ENCODE measurements around the gene ACOXL. TPM values are rescaled to one million over a fixed set of nuclear protein-coding genes. Genes with fewer than 3 reads are reported as not detected.

The ACOXL gene
- total RNA-seq, 3 donors from 2014 or later: 0.24 to 0.32 (median 0.30) TPM

DNA sequence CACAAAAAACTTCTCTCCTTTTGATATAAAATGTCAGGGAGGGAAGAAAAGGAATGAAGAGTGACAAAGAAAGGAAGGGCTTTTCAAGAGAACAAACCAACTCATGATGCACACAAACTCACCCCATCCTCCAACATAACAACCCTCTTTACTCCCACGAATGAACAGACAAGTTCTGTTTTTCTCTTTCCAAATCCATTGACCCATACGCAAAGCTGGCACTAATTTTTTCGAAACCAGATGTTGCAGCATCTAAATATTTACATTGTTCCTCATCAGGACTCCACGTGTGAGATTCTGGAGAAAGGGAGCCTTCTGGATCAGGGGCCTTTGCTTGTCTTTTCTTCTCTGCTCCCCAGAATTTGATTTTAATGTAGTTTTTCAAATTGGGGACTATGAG lies 245.0 kb downstream of the ACOXL start:
- H3K4me1 Mint-ChIP-seq (ENCODE audit: low read depth): no peaks in the 10 kb centered on the region
- H3K4me3 Mint-ChIP-seq: no peak overlapping the region
- H3K27me3 Mint-ChIP-seq (ENCODE audit: low read depth): peaks cover 5% of the 10 kb centered on the region
- H3K9me3 Mint-ChIP-seq: no peaks in the 10 kb centered on the region
- no peaks in the 10 kb centered on the region for H3K36me3 Mint-ChIP-seq (ENCODE audit: insufficient read depth)
- ATAC-seq (no peak), DNase-seq (no peak)

DNA sequence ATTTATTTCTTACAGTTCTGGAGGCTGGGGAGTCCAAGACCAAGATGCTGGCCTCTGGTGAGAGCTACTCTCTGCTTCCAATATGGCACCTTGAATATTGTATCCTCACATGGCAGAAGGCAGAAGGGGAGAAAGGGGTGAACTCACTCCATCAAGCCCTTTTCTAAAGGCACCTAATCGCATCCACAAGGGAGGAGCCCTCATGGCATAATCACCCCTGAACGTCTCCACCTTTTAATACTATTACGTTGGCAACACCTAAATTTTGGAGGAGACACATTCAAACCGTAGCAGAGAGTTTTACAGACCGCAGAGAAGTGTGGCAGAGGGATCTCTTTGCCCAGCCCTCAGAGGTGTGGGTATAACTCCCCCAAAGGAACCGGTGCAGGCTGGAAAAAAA lies 245.8 kb downstream of the ACOXL start:
- peaks cover 5% of the 10 kb centered on the region for H3K27me3 Mint-ChIP-seq (ENCODE audit: low read depth)
- no peak for ATAC-seq
- no peaks in the 10 kb centered on the region for H3K4me1 Mint-ChIP-seq (ENCODE audit: low read depth)
- no peaks in the 10 kb centered on the region for H3K9me3 Mint-ChIP-seq
- no peak overlapping the region for H3K4me3 Mint-ChIP-seq
- no peaks in the 10 kb centered on the region for H3K36me3 Mint-ChIP-seq (ENCODE audit: insufficient read depth)
- no peak for DNase-seq

DNA sequence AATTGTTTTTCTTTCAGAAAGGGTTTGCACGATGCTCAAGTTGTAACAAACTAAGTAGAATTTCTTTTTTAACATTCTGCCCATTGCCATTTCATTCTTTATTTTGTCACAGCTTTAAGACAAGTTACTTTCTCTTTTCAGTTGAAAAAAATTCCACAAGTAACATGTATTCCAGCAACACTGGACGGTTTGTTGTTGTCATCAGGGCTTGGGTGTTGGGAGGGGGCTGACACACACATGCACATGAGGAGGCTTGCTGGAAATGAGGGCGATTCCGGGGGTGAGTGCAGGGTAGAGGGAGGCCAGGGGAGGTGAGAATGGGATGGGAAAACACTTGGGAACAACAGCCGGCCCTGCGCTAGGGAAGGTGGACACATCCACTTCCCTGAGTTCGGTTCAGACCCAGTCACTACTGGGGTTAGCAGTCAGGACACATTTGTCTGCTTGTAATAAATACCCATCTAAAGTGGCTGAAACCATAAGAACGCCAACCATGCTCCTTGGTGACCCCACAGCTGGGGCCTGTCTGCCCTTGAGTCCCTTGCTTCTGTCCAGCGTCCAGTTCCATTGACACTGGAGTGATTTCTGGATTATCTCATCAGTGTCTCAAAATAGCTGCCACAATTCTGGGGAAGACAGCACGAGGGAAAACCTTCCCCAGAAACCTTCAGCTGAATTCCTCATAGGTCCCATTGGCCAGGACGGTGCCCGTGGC lies 246.5 kb downstream of the ACOXL start:
- Mint-ChIP-seq H3K4me1 (ENCODE audit: low read depth) (no peaks in the 10 kb centered on the region), H3K9me3 (no peaks in the 10 kb centered on the region), H3K27me3 (ENCODE audit: low read depth) (peaks cover 5% of the 10 kb centered on the region), H3K36me3 (ENCODE audit: insufficient read depth) (no peaks in the 10 kb centered on the region), H3K4me3 (no peak overlapping the region)
- ATAC-seq: no peak
- no peak for DNase-seq

DNA sequence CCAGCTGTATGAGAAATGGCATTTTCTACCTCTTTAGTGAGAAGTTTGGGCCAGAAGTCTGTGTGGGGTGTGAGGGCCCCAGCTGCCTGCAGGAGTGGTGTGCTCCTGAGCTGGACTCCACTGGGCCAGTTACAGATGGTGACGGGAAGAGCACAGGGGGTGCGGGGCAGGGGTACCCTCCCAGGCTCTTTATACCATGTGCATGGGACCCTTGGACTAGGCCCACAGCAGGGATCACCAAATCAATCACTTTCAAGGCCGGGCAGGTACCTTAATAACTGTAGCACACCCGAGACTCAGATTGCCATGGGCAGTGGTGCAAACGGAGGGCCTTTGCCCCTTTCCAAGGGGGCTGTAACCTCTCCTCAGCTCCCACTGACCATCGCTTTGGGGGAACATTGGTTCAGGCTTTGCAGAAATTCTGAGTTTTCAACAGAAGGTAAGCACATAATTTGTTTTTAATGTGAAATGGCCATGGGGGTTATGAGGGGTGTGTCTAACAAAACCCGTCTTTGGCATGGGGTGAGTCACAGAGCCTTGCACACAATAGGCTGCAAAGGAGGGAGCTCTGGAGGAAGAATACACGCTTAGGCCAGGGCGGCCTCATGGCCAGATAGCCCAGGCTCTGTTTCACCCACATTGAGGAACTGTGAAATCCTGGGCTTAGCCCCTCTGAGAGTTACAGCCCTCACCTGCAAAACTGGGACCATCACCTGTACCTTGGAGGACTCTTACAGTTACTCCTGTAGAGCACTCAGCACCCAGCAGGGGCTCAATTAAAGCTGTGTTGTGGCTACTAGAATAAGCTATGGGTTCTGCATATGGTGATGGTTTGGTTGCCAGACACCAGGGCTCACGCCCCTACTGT lies 247.3 kb downstream of the ACOXL start:
- Mint-ChIP-seq H3K9me3 (no peaks in the 10 kb centered on the region), H3K4me1 (ENCODE audit: low read depth) (no peaks in the 10 kb centered on the region), H3K36me3 (ENCODE audit: insufficient read depth) (no peaks in the 10 kb centered on the region), H3K27me3 (ENCODE audit: low read depth) (peaks cover 2% of the 10 kb centered on the region), H3K4me3 (no peak overlapping the region)
- no peak for DNase-seq
- no peak for ATAC-seq

DNA sequence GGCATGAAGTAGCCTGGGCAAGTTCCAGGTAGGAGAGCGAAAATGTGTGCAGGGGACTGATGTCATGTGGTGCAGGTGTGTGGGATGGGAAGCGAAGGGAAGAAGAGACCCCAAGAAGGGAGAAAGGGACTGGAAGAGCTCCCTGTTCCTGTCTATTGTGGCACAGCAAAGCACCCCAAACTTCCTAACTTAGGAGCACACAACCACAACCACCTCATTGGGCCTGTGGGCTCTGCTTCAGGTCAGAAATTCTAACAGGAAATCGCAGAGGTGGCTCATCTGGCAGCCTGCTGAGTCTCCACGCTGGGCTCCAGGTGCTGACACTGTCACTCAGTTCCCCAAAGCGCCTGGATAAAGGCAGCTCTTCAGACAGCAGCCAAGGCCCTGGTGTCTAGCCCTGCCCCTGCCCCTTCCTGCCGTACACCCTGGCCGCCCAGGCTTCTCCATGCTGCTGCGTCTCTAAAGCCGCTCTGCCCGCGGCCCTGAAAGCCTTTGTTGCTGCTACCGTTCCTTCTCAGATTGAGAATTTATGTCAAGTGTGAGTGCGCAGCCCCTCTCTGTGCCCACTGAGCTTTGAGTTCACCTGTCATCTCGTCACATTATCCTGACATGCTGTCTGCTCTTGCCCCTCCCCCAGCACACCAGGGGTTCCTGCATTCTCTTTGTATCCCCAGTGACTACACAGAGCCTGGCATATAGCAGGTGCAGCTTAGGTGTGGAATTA lies 248.1 kb downstream of the ACOXL start:
- Mint-ChIP-seq H3K27me3 (ENCODE audit: low read depth) (no peaks in the 10 kb centered on the region), H3K4me1 (ENCODE audit: low read depth) (no peaks in the 10 kb centered on the region), H3K4me3 (no peak overlapping the region), H3K9me3 (no peaks in the 10 kb centered on the region), H3K36me3 (ENCODE audit: insufficient read depth) (no peaks in the 10 kb centered on the region)
- ATAC-seq: no peak
- DNase-seq: no peak

DNA sequence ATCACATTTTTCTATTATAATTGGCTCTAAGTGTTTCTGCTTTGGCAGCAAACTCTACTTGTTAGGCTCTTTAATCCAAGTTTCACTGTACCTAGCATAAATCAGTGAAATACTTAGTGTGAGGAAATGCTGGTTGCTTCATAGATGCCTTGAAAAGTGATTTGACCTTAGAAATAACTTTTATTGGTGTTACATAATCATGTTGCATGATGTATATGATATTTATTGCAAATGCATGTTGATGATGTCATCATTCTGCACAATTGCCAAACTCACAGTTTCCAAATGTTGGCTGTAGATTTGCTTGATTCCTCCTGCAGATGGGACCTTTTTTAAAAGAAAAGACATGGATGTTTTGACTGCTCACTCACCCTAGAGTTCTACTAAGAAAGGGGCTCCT lies 250.8 kb downstream of the ACOXL start:
- Mint-ChIP-seq H3K36me3 (ENCODE audit: insufficient read depth) (no peaks in the 10 kb centered on the region), H3K27me3 (ENCODE audit: low read depth) (no peaks in the 10 kb centered on the region), H3K9me3 (no peaks in the 10 kb centered on the region), H3K4me3 (no peak overlapping the region), H3K4me1 (ENCODE audit: low read depth) (no peaks in the 10 kb centered on the region)
- DNase-seq (no peak), ATAC-seq (no peak)

DNA sequence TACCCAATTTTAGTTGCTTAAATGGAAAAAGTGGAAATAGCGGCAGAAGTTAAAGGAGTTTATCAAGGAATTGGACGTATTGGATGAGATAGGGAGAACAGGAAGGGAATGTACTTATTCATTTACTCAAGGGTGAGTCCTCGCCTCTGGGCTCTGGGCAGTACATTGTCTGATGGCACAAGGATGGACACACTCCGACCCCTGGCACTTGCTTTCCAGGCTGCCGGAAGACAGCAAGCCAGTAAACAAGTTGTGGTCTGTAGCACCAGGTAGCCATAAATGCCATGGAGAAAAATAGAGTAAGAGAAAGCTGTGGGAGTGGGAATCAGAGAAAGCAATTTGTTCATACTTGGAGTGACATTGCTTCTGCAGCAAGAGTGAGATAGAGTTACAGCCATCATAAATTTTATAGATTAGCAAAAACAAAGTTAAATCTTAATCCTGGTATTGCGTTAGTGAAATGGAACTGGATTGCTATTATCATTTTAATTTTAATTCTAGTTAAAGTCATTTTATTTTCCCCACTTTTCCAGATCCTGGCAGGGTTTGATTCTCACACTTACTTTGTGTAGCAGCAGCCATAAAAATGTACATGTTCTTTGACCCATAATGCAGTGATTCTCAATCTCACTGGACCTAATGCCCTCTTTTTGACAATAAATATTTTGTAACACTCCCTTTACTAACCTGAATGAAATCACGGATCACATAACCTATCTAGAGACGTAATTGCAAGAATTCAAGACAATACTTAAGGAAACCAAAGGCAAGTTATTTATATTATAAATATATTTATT lies 252.5 kb downstream of the ACOXL start:
- Mint-ChIP-seq H3K27me3 (ENCODE audit: low read depth) (no peaks in the 10 kb centered on the region), H3K36me3 (ENCODE audit: insufficient read depth) (no peaks in the 10 kb centered on the region), H3K4me1 (ENCODE audit: low read depth) (no peaks in the 10 kb centered on the region), H3K4me3 (no peak overlapping the region), H3K9me3 (no peaks in the 10 kb centered on the region)
- ATAC-seq: no peak
- DNase-seq: no peak

DNA sequence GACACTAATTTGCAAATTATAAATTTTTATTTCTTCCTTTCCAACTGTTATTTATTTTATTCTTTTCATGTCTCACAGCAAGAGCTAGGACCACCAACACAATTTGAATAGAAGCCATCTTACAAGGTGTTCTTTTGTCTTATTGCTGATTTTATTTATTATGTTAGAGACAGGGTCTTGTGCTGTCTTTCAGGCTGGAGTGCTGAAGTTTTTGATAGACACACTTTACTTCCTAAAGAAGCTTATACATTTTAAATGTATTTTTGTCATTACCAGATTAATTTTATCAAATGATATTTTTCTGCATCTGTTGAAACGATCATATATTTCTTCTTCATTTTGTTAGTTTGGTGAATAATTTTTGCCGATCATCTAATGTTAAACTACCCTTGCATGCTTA lies 258.1 kb downstream of the ACOXL start:
- ATAC-seq (no peak), DNase-seq (no peak)
- H3K36me3 Mint-ChIP-seq (ENCODE audit: insufficient read depth): no peaks in the 10 kb centered on the region
- peaks cover 18% of the 10 kb centered on the region for H3K27me3 Mint-ChIP-seq (ENCODE audit: low read depth)
- no peak overlapping the region for H3K4me3 Mint-ChIP-seq
- peaks cover 16% of the 10 kb centered on the region for H3K4me1 Mint-ChIP-seq (ENCODE audit: low read depth)
- H3K9me3 Mint-ChIP-seq: peaks cover 8% of the 10 kb centered on the region

DNA sequence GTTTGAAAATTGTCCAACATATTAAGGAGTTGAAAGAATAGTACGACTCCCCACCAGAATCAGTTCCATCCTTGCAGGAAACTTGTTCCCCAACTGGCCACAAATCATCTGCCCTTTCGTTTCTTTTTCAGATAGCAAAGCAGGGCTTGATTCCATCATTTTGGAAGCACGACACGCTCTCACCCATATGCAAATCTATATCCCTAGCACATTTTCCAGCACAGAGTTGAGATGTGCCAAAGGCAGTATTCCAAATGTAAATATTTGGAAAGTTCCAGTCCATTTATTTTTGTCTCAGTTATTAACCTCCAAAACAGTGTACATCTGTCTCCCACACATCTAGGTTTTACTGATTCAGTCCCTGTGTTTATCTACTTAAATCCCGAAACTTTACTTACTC lies 259.5 kb downstream of the ACOXL start:
- no peaks in the 10 kb centered on the region for H3K36me3 Mint-ChIP-seq (ENCODE audit: insufficient read depth)
- DNase-seq: no peak
- peaks cover 16% of the 10 kb centered on the region for H3K4me1 Mint-ChIP-seq (ENCODE audit: low read depth)
- no peak overlapping the region for H3K4me3 Mint-ChIP-seq
- ATAC-seq: no peak
- peaks cover 29% of the 10 kb centered on the region for H3K27me3 Mint-ChIP-seq (ENCODE audit: low read depth)
- H3K9me3 Mint-ChIP-seq: peaks cover 8% of the 10 kb centered on the region

DNA sequence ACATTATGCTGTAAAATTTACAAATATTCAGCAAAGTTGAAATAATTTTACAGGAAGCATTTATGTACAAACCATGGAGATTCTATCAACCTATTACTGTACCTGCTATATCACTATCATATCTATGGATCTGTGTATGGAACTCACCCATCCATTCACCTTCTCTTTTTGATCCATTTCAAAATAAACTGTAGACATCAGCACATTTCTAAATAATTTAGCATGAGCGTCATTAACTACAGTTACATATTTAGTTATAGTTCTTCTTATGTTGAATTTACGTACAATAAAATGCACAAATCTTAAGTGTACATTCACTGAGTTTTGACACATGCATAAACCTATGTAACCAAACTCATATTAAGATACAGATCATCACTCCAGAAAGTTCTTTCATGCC lies 260.5 kb downstream of the ACOXL start:
- no peak for ATAC-seq
- Mint-ChIP-seq H3K27me3 (ENCODE audit: low read depth) (peaks cover 35% of the 10 kb centered on the region), H3K9me3 (peaks cover 8% of the 10 kb centered on the region), H3K36me3 (ENCODE audit: insufficient read depth) (no peaks in the 10 kb centered on the region), H3K4me3 (no peak overlapping the region), H3K4me1 (ENCODE audit: low read depth) (peaks cover 16% of the 10 kb centered on the region)
- DNase-seq: no peak

DNA sequence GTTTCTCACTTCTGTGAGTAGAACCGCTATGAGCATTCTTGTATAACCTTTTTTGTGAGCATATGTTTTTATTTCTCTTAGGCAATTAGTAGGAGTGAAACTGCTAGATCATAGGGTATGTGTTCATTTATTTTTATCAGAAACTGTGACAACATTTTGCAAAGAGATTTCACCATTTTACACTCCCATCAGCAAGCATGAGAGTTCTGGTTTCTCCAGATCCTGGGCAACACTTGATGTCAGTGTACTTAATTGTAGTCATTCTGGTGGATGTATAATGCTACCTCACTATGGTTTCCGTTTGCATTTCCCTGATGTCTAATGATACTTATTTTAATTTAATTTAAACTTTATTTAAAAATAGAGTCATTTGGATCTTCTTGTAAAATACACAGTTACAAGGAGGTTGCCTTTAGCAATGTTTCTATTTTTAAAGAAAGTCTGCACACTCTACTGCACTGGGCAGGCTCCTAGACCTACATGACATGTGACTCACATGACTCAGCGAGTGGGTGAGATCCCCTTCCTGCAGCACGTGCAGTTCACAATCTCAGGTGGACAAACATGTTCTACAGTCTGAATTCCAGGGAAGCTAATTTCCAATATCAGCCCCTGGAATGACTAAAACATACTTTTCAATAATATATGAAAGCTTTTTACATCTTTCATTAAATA lies 261.3 kb downstream of the ACOXL start:
- ATAC-seq: peak; percentile 53 to 56

DNA sequence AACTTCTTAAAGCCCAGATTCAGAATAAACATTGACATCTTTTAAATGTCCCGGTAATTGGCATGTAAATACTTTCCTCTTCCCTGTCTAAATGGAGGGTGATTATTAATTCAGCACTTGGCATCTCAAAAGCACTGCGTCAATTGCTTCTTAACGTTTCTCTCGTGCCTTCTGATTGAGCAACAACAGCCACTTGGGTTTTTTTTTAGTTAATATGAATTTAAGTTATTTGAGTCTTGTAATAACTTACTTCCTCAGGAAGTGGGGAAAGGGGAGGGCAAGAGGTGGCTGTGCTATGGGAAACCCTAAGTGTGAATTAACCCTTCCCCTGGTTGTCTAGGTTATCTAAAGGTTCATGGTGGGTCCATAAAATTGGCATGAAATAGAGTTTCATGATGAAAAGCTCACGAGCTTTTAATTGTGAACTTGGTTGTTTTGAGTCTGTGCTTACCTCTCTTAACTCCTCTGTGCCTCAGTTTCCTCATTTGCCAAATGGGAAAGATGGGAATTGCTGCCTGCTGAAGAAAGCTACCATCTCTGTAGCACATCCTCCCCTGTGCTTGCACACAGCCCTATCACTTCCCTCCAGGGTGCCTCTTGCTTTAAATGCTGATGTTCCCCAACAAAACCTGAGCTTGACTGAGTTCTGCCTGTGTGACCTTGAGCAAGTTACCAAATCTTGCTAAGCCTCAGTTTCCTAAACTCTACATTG lies 262.0 kb downstream of the ACOXL start:
- no peak for ATAC-seq
- H3K27me3 Mint-ChIP-seq (ENCODE audit: low read depth): peaks cover 36% of the 10 kb centered on the region

More for the DNA sequence above, 261.3 kb downstream of the ACOXL start:
- Mint-ChIP-seq H3K36me3 (ENCODE audit: insufficient read depth) (no peaks in the 10 kb centered on the region), H3K4me3 (no peak overlapping the region), H3K4me1 (ENCODE audit: low read depth) (peaks cover 16% of the 10 kb centered on the region), H3K27me3 (ENCODE audit: low read depth) (peaks cover 35% of the 10 kb centered on the region), H3K9me3 (peaks cover 8% of the 10 kb centered on the region)
- DNase-seq: no peak

DNA sequence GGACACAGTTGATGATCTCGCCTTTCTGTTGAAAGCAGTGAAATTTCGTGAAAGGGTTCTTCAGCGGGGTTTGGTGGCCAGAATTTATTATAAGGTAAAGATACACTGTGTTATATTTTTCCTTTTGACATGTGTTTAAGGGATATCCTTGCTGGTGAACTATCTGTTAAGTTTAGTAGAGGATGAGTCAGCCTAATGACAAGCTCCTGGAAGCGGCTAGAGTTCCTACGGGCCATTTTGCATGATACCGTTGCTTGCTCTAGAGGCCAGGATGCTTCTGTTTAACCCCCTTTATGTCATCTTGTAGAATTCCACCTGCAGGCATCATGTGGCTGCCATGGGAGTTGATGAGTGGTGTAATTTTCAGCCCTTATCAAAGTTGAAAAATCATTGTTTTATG lies 263.5 kb downstream of the ACOXL start:
- Mint-ChIP-seq H3K36me3 (ENCODE audit: insufficient read depth) (no peaks in the 10 kb centered on the region), H3K27me3 (ENCODE audit: low read depth) (peaks cover 38% of the 10 kb centered on the region), H3K4me1 (ENCODE audit: low read depth) (peaks cover 16% of the 10 kb centered on the region), H3K4me3 (no peak overlapping the region), H3K9me3 (peaks cover 8% of the 10 kb centered on the region)
- DNase-seq: no peak
- ATAC-seq: no peak

More for the DNA sequence above, 262.0 kb downstream of the ACOXL start:
- H3K9me3 Mint-ChIP-seq: peaks cover 8% of the 10 kb centered on the region
- no peak for DNase-seq
- H3K4me1 Mint-ChIP-seq (ENCODE audit: low read depth): peaks cover 16% of the 10 kb centered on the region
- no peaks in the 10 kb centered on the region for H3K36me3 Mint-ChIP-seq (ENCODE audit: insufficient read depth)
- H3K4me3 Mint-ChIP-seq: no peak overlapping the region

Data from activated T-cell treated with anti-CD3 and anti-CD28 coated beads, Interleukin-2, amount 50 U/mL, for 4 hours (primary cell).